Epithelial cell of proximal tubule (primary cell): Measurements from ENCODE around the gene MAP2K7. TPM values are rescaled to one million over a fixed set of nuclear protein-coding genes. Genes with fewer than 3 reads are reported as not detected.

Experiments used
- DNase-seq: peaks from one replicate; pipeline ENCODE4 v3.0.0-alpha.2; 2011; ENCODE audit warnings: low read depth
- H3K4me3 ChIP-seq: 2 replicates; pipeline ENCODE4 v1.5.1; 2011; ENCODE audit warnings: low read depth, mild to moderate bottlenecking, low read length
- CTCF ChIP-seq: conservative IDR thresholded peaks from 2 replicates; pipeline ENCODE4 v1.5.1; 2012; ENCODE audit warnings: low read depth, mild to moderate bottlenecking, low read length
- total RNA-seq: library from RNA; depleted of rRNA; stranded (reverse); fragments of >200 nt; gene quantifications from 2 replicates; pipeline ENCODE4 v1.2.3, GENCODE V29; 2015

The MAP2K7 gene
- total RNA-seq, 1 donor from 2014 or later, result 7.6 TPM

GRCh38 chr19:7963566-7963965, 59.9 kb downstream of the MAP2K7 start:
- no peak overlapping the region for H3K4me3 ChIP-seq
- no peak for TF ChIP-seq CTCF
- no peak for DNase-seq

Other genes with a start within 250 kb of the MAP2K7 start
- not detected in 2 replicates for gene RETN, start 234.8 kb upstream of the MAP2K7 start, total RNA-seq
- not detected in 2 replicates for gene MCEMP1, start 226.8 kb upstream of the MAP2K7 start, total RNA-seq
- 110 and 158 TPM in 2 replicates for gene TRAPPC5, start 223.0 kb upstream of the MAP2K7 start, total RNA-seq
- not detected in 2 replicates for gene FCER2, start 201.7 kb upstream of the MAP2K7 start, total RNA-seq
- gene CLEC4G, start 171.8 kb upstream of the MAP2K7 start, total RNA-seq, result not detected in 2 replicates
- gene CD209, start 156.3 kb upstream of the MAP2K7 start, total RNA-seq, result 0.12 TPM in 1 of 2 replicates, not detected in the other
- not detected in 2 replicates for gene CLEC4M, start 140.6 kb upstream of the MAP2K7 start, total RNA-seq
- 6.1 and 9.3 TPM in 2 replicates for gene EVI5L, start 73.7 kb upstream of the MAP2K7 start, total RNA-seq
- gene PRR36, start 29.5 kb upstream of the MAP2K7 start, total RNA-seq, result 0.72 and 0.81 TPM in 2 replicates
- gene LRRC8E, start 15.4 kb upstream of the MAP2K7 start, total RNA-seq, result 11.9 and 18.9 TPM in 2 replicates
- 1.6 and 16.8 TPM in 2 replicates for gene TGFBR3L, start 11.0 kb downstream of the MAP2K7 start, total RNA-seq
- gene SNAPC2, start 16.5 kb downstream of the MAP2K7 start, total RNA-seq, result 29.1 and 34.2 TPM in 2 replicates
- gene CTXN1, start 22.3 kb downstream of the MAP2K7 start, total RNA-seq, result 12.4 and 42.8 TPM in 2 replicates
- gene TIMM44, start 39.8 kb downstream of the MAP2K7 start, total RNA-seq, result 39.0 and 108 TPM in 2 replicates
- 28.6 and 69.6 TPM in 2 replicates for gene ELAVL1, start 101.8 kb downstream of the MAP2K7 start, total RNA-seq
- gene CCL25, start 148.9 kb downstream of the MAP2K7 start, total RNA-seq, result not detected in 2 replicates
- 0.06 TPM in 1 of 2 replicates, not detected in the other for gene FBN3, start 245.7 kb downstream of the MAP2K7 start, total RNA-seq